Measurements from ENCODE around the gene CHSY3.
A peak's percentile ranks its signal among the peaks of the same experiment; 100 is the strongest.

The CHSY3 gene

DNA sequence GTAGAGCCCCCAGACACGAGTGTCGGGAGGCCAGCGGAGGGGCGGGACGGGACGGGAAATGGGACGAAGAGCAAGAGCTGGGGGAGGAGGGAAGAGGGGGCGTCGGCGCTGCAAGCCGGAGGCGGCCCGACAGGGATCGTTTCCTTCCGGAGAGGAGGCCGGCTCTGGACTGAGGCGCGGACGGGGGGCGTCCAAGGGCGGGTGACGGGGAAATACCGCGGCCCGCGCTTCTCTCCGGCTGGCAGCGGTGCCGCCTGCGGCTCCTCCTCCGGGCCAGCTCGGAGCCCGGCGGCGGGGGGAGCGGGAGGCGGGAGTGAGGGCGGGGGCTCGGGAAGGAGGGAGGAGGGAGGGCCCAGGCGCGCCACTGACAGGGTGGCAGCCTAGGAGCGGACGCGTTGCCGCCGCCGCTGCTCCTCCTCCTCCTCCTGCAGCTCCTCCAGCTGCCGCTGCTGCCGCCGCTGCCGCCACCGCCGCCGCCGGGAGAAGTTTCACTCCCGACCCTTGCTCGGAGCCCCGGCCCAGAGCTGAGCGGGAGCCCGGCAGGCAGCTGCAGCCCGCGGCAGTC, at the start of gene CHSY3:
CHSY3 (plus strand) TSS at position 364 of the 565 bp plus-strand sequence.
- Histone ChIP-seq H3K36me3 (ENCODE audit: insufficient read depth, low read length) (no peaks in the 10 kb centered on the region), H3K4me3 (ENCODE audit: low read length) (peak within 1 kb of the TSS; percentile 43), H3K27me3 (ENCODE audit: insufficient read depth, low read length) (peaks cover 40% of the 10 kb centered on the region), H2AFZ (ENCODE audit: low read depth, low read length) (peak within 1 kb of the TSS; percentile 94), H3K4me1 (ENCODE audit: insufficient read depth, low read length) (peaks cover 17% of the 10 kb centered on the region), H3K9me3 (ENCODE audit: low read length) (no peaks in the 10 kb centered on the region)

GRCh38 chr5:129856325-129856724, 47.9 kb upstream of the CHSY3 start:
- Histone ChIP-seq H3K4me3 (ENCODE audit: low read length) (no peak overlapping the region), H3K27me3 (ENCODE audit: insufficient read depth, low read length) (no peaks in the 10 kb centered on the region), H2AFZ (ENCODE audit: low read depth, low read length) (no peak overlapping the region), H3K4me1 (ENCODE audit: insufficient read depth, low read length) (no peaks in the 10 kb centered on the region), H3K9me3 (ENCODE audit: low read length) (no peaks in the 10 kb centered on the region), H3K36me3 (ENCODE audit: insufficient read depth, low read length) (no peaks in the 10 kb centered on the region)

- Histone ChIP-seq H3K36me3 (ENCODE audit: insufficient read depth, low read length) (no peaks in the 10 kb centered on the region), H3K4me1 (ENCODE audit: insufficient read depth, low read length) (no peaks in the 10 kb centered on the region), H3K27me3 (ENCODE audit: insufficient read depth, low read length) (no peaks in the 10 kb centered on the region), H3K9me3 (ENCODE audit: low read length) (no peaks in the 10 kb centered on the region), H3K4me3 (ENCODE audit: low read length) (no peak overlapping the region), H2AFZ (ENCODE audit: low read depth, low read length) (no peak overlapping the region)
These were observed 47.1 kb upstream of the CHSY3 start for GRCh38 chr5:129857116-129857515.

- Histone ChIP-seq H3K36me3 (ENCODE audit: insufficient read depth, low read length) (no peaks in the 10 kb centered on the region), H3K9me3 (ENCODE audit: low read length) (no peaks in the 10 kb centered on the region), H3K27me3 (ENCODE audit: insufficient read depth, low read length) (no peaks in the 10 kb centered on the region), H2AFZ (ENCODE audit: low read depth, low read length) (no peak overlapping the region), H3K4me3 (ENCODE audit: low read length) (no peak overlapping the region), H3K4me1 (ENCODE audit: insufficient read depth, low read length) (no peaks in the 10 kb centered on the region)
These were observed 46.1 kb upstream of the CHSY3 start for GRCh38 chr5:129858131-129858675.

- H3K9me3 ChIP-seq (ENCODE audit: low read length), result no peaks in the 10 kb centered on the region
- no peak overlapping the region for H2AFZ ChIP-seq (ENCODE audit: low read depth, low read length)
- H3K4me1 ChIP-seq (ENCODE audit: insufficient read depth, low read length), result no peaks in the 10 kb centered on the region
- no peaks in the 10 kb centered on the region for H3K27me3 ChIP-seq (ENCODE audit: insufficient read depth, low read length)
- H3K4me3 ChIP-seq (ENCODE audit: low read length), result no peak overlapping the region
- H3K36me3 ChIP-seq (ENCODE audit: insufficient read depth, low read length), result no peaks in the 10 kb centered on the region
These were observed 19.9 kb upstream of the CHSY3 start for GRCh38 chr5:129884322-129884721.

DNA sequence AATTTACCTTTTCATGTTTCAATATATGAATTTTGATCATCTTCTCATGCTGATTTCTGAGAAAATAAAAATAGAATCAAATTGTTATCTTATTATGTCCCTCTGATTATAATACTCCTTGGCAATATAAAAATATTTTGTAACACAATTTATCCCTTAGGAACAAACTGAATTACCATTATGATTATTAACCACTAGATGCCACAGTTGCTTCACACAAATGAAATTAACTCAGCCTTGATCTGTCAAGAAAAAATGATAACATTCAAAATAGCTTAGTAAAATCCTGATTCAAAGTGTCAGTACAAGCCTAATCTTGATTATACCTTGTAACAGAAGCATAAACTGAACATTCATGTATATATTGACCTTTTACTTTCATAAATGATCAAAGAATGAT, 4.8 kb upstream of the CHSY3 start:
- H2AFZ ChIP-seq (ENCODE audit: low read depth, low read length), result no peak overlapping the region
- H3K27me3 ChIP-seq (ENCODE audit: insufficient read depth, low read length), result peaks cover 13% of the 10 kb centered on the region
- no peaks in the 10 kb centered on the region for H3K36me3 ChIP-seq (ENCODE audit: insufficient read depth, low read length)
- H3K4me3 ChIP-seq (ENCODE audit: low read length), result no peak overlapping the region
- H3K4me1 ChIP-seq (ENCODE audit: insufficient read depth, low read length), result no peaks in the 10 kb centered on the region
- no peaks in the 10 kb centered on the region for H3K9me3 ChIP-seq (ENCODE audit: low read length)

GRCh38 chr5:129902816-129903215, 1.4 kb upstream of the CHSY3 start:
- Histone ChIP-seq H3K4me3 (ENCODE audit: low read length) (no peak overlapping the region), H2AFZ (ENCODE audit: low read depth, low read length) (no peak overlapping the region), H3K36me3 (ENCODE audit: insufficient read depth, low read length) (no peaks in the 10 kb centered on the region), H3K9me3 (ENCODE audit: low read length) (no peaks in the 10 kb centered on the region), H3K27me3 (ENCODE audit: insufficient read depth, low read length) (peaks cover 34% of the 10 kb centered on the region), H3K4me1 (ENCODE audit: insufficient read depth, low read length) (peaks cover 17% of the 10 kb centered on the region)

- H3K4me3 ChIP-seq (ENCODE audit: low read length), result peak overlapping the region; percentile 43
- H3K4me1 ChIP-seq (ENCODE audit: insufficient read depth, low read length), result peaks cover 17% of the 10 kb centered on the region
- peaks cover 40% of the 10 kb centered on the region for H3K27me3 ChIP-seq (ENCODE audit: insufficient read depth, low read length)
- no peaks in the 10 kb centered on the region for H3K9me3 ChIP-seq (ENCODE audit: low read length)
- no peaks in the 10 kb centered on the region for H3K36me3 ChIP-seq (ENCODE audit: insufficient read depth, low read length)
- H2AFZ ChIP-seq (ENCODE audit: low read depth, low read length), result peak overlapping the region; percentile 94
These were observed 681 bp upstream of the CHSY3 start for GRCh38 chr5:129903466-129904101.

DNA sequence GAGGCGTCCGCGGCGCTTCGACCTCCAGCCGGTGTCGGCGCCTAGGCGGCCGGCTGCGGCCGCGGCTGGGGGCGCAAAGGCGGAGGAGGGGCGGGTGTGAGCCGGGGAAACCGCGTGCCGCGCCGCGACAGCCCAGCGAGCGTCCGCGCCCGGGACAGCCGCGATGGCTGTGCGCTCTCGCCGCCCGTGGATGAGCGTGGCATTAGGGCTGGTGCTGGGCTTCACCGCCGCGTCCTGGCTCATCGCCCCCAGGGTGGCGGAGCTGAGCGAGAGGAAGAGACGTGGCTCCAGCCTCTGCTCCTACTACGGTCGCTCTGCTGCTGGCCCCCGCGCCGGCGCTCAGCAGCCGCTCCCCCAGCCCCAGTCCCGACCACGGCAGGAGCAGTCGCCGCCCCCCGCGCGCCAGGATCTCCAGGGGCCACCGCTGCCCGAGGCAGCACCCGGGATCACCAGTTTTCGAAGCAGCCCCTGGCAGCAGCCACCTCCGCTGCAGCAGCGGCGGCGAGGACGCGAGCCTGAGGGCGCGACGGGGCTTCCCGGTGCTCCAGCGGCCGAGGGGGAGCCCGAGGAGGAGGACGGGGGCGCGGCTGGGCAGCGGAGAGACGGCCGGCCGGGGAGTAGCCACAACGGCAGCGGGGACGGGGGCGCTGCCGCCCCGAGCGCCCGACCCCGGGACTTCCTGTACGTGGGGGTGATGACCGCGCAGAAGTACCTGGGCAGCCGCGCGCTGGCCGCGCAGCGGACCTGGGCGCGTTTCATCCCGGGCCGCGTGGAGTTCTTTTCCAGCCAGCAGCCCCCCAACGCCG, 605 bp downstream of the CHSY3 start:
- H3K36me3 ChIP-seq (ENCODE audit: insufficient read depth, low read length), result no peaks in the 10 kb centered on the region
- H3K4me3 ChIP-seq (ENCODE audit: low read length), result peak overlapping the region; percentile 43
- H3K9me3 ChIP-seq (ENCODE audit: low read length), result no peaks in the 10 kb centered on the region
- peak overlapping the region; percentile 94 for H2AFZ ChIP-seq (ENCODE audit: low read depth, low read length)
- peaks cover 17% of the 10 kb centered on the region for H3K4me1 ChIP-seq (ENCODE audit: insufficient read depth, low read length)
- H3K27me3 ChIP-seq (ENCODE audit: insufficient read depth, low read length), result peaks cover 40% of the 10 kb centered on the region

- Histone ChIP-seq H3K4me3 (ENCODE audit: low read length) (peak overlapping the region; percentile 43), H2AFZ (ENCODE audit: low read depth, low read length) (peak overlapping the region; percentile 94), H3K36me3 (ENCODE audit: insufficient read depth, low read length) (no peaks in the 10 kb centered on the region), H3K4me1 (ENCODE audit: insufficient read depth, low read length) (peaks cover 17% of the 10 kb centered on the region), H3K9me3 (ENCODE audit: low read length) (no peaks in the 10 kb centered on the region), H3K27me3 (ENCODE audit: insufficient read depth, low read length) (peaks cover 40% of the 10 kb centered on the region)
These were observed 1.4 kb downstream of the CHSY3 start for GRCh38 chr5:129905473-129906176.

DNA sequence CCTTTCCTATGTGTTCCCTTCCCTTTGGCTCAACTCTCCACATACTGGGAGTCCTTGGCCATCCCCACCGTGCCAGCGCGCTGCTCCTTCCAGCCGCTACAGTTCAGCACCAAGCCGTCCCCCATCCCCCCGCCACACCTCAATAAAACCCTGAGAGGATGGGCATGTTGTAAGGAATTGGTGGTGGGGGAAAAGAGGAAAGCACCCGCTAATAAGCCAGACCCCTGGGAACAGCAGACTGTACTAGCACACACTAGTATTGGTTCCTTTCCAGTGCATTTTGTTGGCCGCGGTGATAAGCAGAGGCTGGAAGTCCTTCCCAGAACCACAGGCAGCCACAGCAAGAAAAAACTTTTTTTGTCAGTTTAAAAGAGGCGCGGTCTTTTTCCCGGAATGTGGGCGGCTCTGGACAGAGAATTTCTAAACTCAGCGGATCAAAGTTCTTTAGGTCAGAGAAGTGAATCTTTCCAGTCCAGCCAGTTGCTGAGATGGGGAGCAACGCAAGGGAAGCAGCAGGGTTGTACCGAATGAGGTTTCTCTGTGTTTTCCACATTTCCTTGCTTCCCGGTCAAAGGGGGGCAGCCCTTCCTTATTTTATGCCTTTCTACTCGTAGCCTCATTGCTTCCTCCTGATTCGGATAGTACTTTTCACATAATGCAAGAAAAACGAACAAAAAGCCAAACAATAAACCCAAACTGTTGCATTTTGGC, 2.1 kb downstream of the CHSY3 start:
- peaks cover 17% of the 10 kb centered on the region for H3K4me1 ChIP-seq (ENCODE audit: insufficient read depth, low read length)
- H3K9me3 ChIP-seq (ENCODE audit: low read length), result no peaks in the 10 kb centered on the region
- H3K27me3 ChIP-seq (ENCODE audit: insufficient read depth, low read length), result peaks cover 40% of the 10 kb centered on the region
- no peaks in the 10 kb centered on the region for H3K36me3 ChIP-seq (ENCODE audit: insufficient read depth, low read length)
- H2AFZ ChIP-seq (ENCODE audit: low read depth, low read length), result no peak overlapping the region
- peak overlapping the region; percentile 27 for H3K4me3 ChIP-seq (ENCODE audit: low read length)

DNA sequence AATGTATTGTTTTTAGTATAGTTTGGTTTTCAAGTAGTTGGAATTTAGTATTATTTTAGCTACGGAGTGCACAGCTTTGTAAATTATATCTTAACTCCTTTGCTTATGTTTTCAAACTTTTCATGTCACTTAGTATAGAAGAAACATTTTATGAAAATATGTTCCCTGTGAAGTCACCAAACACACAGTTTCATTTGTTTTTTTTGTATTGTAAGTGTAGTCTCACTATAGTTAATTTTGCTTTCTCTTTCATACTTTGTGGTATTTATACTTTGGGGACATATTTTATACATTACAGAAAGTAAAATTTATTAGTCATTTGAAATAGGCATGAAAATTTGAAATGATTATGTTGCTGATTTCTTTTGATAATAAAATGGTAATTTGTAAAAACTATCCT, 5.0 kb downstream of the CHSY3 start:
- no peaks in the 10 kb centered on the region for H3K9me3 ChIP-seq (ENCODE audit: low read length)
- no peaks in the 10 kb centered on the region for H3K36me3 ChIP-seq (ENCODE audit: insufficient read depth, low read length)
- H3K27me3 ChIP-seq (ENCODE audit: insufficient read depth, low read length), result peaks cover 27% of the 10 kb centered on the region
- H2AFZ ChIP-seq (ENCODE audit: low read depth, low read length), result no peak overlapping the region
- H3K4me3 ChIP-seq (ENCODE audit: low read length), result no peak overlapping the region
- H3K4me1 ChIP-seq (ENCODE audit: insufficient read depth, low read length), result peaks cover 17% of the 10 kb centered on the region
